CD4-positive, alpha-beta T cell treated with Interleukin-17A for 4 hours (primary cell): ENCODE measurements around the gene SPIN1.

Source experiments
- DNase-seq: peaks from one replicate; pipeline ENCODE4 v3.0.0-alpha.2; 2020; ENCODE audit warnings: mixed read lengths

Gene SPIN1

GRCh38 chr9:88390371-88390990, 2.2 kb downstream of the SPIN1 start:
- no peak for DNase-seq

GRCh38 chr9:88391236-88391635, 3.0 kb downstream of the SPIN1 start:
- no peak for DNase-seq

GRCh38 chr9:88391921-88392320, 3.7 kb downstream of the SPIN1 start:
- no peak for DNase-seq

- no peak for DNase-seq
These were observed 4.3 kb downstream of the SPIN1 start for GRCh38 chr9:88392549-88392948.

GRCh38 chr9:88396836-88397577, 8.8 kb downstream of the SPIN1 start:
- DNase-seq, result no peak

GRCh38 chr9:88398016-88398415, 9.8 kb downstream of the SPIN1 start:
- DNase-seq, result no peak

GRCh38 chr9:88399966-88400365, 11.7 kb downstream of the SPIN1 start:
- DNase-seq, result no peak

GRCh38 chr9:88403340-88403739, 15.1 kb downstream of the SPIN1 start:
- DNase-seq, result no peak

- no peak for DNase-seq
These were observed 17.8 kb downstream of the SPIN1 start for GRCh38 chr9:88406051-88406450.

- DNase-seq, result no peak
These were observed 23.2 kb downstream of the SPIN1 start for GRCh38 chr9:88411471-88411870.

GRCh38 chr9:88414298-88414697, 26.1 kb downstream of the SPIN1 start:
- DNase-seq, result no peak

GRCh38 chr9:88418025-88418424, 29.8 kb downstream of the SPIN1 start:
- no peak for DNase-seq

- DNase-seq, result no peak
These were observed 30.7 kb downstream of the SPIN1 start for GRCh38 chr9:88418715-88419540.

- no peak for DNase-seq
These were observed 32.0 kb downstream of the SPIN1 start for GRCh38 chr9:88420227-88420626.

GRCh38 chr9:88421348-88421747, 33.1 kb downstream of the SPIN1 start:
- no peak for DNase-seq

- no peak for DNase-seq
These were observed 37.3 kb downstream of the SPIN1 start for GRCh38 chr9:88425538-88425950.

- no peak for DNase-seq
These were observed 38.4 kb downstream of the SPIN1 start for GRCh38 chr9:88426651-88427050.

- DNase-seq, result no peak
These were observed 41.6 kb downstream of the SPIN1 start for GRCh38 chr9:88429595-88430430.

- no peak for DNase-seq
These were observed 45.5 kb downstream of the SPIN1 start for GRCh38 chr9:88433583-88434255.

- DNase-seq, result no peak
These were observed 47.1 kb downstream of the SPIN1 start for GRCh38 chr9:88435336-88435735.

GRCh38 chr9:88436379-88436778, 48.1 kb downstream of the SPIN1 start:
- DNase-seq, result no peak
